A549 treated with AZD9567 at 1 μM for 4 hours (cell line): Measurements from ENCODE around the gene AMN. TPM values are rescaled to one million over a fixed set of nuclear protein-coding genes. Genes with fewer than 3 reads are reported as not detected.

Source experiments
- total RNA-seq: library from RNA; stranded (reverse); fragments of 200-300 nt; extraction: Qiagen RNA extraction; gene quantifications from 5 replicates; pipeline ENCODE4 v1.2.3, GENCODE V29; 2022; ENCODE audit not compliant: insufficient read depth

Gene AMN
- total RNA-seq = 0.30 to 0.53 TPM (median 0.45 TPM) in 4 of 5 replicates, not detected in the other

DNA sequence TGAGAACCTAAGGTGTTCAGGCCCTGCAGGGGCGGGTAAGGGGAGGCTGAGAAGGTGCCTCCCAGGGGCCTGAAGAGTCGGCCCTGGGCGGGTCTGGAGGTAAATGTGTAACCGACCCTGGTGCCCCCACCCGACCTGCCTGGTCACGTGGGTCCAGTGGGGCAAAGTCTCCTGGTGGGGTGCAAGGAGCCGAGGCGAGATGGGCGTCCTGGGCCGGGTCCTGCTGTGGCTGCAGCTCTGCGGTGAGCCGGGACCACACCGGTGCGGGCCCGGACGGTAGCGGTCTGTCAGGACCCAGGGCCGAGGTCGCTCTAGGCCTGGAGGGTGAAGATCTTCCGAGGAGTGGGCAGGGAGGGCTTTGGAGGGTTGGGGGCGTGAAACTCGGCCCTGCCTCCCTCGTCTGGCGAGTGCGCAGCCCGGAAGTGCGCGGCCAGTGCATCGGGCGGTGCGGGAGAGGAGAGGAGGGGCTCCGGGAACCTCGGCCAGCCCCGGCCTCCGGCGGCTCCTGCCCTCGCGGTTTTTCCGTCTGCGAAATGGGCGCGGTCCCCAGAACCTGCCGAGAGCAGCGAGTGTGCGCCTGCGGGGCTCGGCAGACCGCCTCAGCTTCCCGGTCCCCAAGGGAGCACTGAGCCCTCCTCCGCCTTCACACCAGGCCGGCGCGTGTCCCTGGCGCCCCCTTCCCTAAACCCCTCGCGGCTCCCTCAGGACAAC lies at the start of gene AMN:
Gene AMN, plus strand, starts transcription at position 174 of the 711 bp plus-strand sequence. Its CDS starts 26 bp downstream, at position 200.

Other genes with a start within 250 kb of the AMN start
- 19.3 to 21.7 TPM (median 20.1 TPM) in 5 replicates for gene TRAF3, start 145.2 kb upstream of the AMN start, total RNA-seq
- 66.6 to 88.6 TPM (median 82.6 TPM) in 5 replicates for gene CDC42BPB, start 134.9 kb downstream of the AMN start, total RNA-seq
- 0.16 to 0.36 TPM (median 0.24 TPM) in 3 of 5 replicates, not detected in the others for gene LBHD2, start 161.5 kb downstream of the AMN start, total RNA-seq
- gene EXOC3L4, start 172.1 kb downstream of the AMN start, total RNA-seq = 1.6 to 2.1 TPM (median 2.0 TPM) in 4 of 5 replicates, not detected in the other
- gene TNFAIP2, start 200.8 kb downstream of the AMN start, total RNA-seq = 199 to 289 TPM (median 281 TPM) in 5 replicates